Effector CD8-positive, alpha-beta T cell (primary cell): ENCODE data around the gene NAV3.

Source experiments
- DNase-seq: peaks from one replicate; lab custom pipeline; 2025; lab: John Stamatoyannopoulos, UW
- total RNA-seq, 4 experiments: gene quantifications; one replicate each; lab custom pipeline; 2026; lab: John Stamatoyannopoulos, UW

The NAV3 gene, protein sequence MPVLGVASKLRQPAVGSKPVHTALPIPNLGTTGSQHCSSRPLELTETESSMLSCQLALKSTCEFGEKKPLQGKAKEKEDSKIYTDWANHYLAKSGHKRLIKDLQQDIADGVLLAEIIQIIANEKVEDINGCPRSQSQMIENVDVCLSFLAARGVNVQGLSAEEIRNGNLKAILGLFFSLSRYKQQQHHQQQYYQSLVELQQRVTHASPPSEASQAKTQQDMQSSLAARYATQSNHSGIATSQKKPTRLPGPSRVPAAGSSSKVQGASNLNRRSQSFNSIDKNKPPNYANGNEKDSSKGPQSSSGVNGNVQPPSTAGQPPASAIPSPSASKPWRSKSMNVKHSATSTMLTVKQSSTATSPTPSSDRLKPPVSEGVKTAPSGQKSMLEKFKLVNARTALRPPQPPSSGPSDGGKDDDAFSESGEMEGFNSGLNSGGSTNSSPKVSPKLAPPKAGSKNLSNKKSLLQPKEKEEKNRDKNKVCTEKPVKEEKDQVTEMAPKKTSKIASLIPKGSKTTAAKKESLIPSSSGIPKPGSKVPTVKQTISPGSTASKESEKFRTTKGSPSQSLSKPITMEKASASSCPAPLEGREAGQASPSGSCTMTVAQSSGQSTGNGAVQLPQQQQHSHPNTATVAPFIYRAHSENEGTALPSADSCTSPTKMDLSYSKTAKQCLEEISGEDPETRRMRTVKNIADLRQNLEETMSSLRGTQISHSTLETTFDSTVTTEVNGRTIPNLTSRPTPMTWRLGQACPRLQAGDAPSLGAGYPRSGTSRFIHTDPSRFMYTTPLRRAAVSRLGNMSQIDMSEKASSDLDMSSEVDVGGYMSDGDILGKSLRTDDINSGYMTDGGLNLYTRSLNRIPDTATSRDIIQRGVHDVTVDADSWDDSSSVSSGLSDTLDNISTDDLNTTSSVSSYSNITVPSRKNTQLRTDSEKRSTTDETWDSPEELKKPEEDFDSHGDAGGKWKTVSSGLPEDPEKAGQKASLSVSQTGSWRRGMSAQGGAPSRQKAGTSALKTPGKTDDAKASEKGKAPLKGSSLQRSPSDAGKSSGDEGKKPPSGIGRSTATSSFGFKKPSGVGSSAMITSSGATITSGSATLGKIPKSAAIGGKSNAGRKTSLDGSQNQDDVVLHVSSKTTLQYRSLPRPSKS (N-terminal part only)
- 0 to 0.18 (median 0) reads per million in 4 experiments for total RNA-seq

- no peak for DNase-seq
Measured at GRCh38 chr12:77830583-77831351, at the start of gene NAV3. TSS of gene NAV3 (plus strand) at chr12:77830894. CDS start at chr12:77831462, 568 bp downstream.

DNA sequence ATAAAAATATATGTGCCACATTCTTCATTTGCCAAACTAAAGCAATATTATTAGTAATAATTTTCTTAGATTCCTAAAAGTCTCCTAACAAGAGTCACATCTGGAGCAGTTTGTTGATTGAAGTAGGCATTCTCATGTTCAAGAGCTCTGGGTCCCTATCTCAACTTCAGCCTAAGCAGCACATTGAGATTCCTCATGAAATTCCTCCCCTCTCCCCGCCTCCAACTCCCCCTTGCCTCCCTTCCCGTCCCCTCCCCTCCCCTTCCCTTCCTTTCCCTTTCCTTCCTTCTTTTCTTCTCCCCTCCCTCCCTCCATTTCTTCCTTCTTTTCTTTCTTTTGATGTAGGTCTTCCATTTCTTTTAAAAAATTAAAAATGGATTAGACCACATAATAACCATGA, 48.7 kb upstream of the NAV3 start:
- no peak for DNase-seq

DNA sequence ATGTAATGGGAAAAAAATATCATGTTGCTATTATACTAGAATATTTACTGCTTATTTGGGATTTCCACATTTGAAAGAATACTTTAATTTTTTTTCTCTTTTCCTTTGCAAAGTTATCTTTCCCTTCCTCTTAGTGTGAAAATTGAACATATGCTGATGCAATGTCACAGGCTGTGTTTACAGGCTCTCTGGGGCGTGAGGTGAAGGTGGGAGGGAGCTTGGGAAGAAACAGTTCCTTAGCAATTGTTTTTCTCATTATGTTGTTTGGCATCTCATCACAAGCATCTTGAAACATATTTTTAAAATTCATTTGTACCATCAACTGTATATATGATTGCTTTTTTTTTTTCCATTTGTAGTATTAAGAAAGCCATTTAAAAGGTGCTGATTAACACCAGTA, 47.9 kb upstream of the NAV3 start:
- DNase-seq = no peak

- DNase-seq = no peak
Measured at GRCh38 chr12:77785211-77785610, 45.5 kb upstream of the NAV3 start.

GRCh38 chr12:77786675-77787074, 44.0 kb upstream of the NAV3 start:
- DNase-seq = no peak

DNA sequence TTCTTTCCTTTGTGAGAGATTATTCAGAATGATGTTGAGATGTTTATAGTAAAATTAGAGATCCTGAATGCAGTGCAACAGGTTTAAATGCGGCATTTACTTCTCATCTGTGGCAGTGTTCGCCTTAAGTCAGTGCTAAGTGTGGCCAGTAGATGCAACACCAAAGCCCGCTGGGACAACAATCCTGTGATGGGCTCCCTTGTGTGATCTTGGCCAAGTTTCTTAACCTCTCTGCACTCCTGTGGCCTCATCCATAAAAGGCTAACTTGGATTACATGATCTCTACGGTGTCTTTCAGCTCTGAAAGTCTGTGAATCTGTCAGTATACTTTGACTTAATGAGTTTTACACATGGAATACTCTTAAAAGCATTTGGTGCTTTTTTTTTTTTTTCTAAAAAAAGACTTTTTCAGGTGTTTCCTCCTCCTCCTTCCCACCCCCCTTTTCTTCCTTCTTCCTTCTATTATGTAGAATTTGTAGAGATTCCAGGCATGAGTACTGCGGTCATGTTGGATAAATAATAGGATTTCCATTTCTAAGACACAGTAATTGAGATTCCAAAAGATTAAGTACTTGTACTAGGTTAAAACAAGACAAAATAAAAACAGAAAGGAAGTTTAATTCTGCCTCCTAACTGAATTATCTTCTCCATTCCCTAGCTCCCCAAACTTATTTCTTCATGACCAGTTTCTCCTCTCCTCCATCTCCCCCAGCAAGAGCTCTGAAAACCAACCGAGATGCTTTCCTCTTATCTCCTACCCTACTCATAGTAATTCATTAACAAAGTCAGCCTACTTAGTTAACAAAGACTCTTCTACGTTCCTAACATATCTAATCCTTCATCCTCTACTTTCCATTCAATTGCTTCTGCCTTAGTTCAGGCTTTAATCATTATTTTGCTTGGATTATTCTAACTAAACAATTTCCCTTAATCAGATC, 42.2 kb upstream of the NAV3 start:
- DNase-seq = no peak

DNA sequence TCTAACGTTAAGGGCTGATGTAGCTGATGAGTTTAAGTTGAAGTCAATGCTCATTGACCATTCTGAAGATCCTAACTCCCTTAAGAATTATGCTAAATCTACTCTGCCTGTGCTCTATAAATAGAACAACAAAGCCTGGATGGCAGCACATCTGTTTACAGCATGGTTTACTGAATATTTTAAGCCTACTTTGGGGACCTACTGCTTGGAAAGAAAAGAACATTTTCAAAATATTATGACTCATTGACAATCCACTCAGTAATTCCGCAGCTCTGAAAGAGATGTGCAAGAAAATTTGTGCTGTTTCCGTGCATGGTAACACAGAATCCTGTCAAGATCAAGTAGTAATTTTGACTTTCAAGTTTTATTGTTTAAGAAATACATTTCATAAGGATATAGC, 35.0 kb upstream of the NAV3 start:
- no peak for DNase-seq

GRCh38 chr12:77796775-77797174, 33.9 kb upstream of the NAV3 start:
- no peak for DNase-seq

- DNase-seq = no peak
Measured at GRCh38 chr12:77800501-77800900, 30.2 kb upstream of the NAV3 start.

GRCh38 chr12:77808534-77808933, 22.2 kb upstream of the NAV3 start:
- no peak for DNase-seq

DNA sequence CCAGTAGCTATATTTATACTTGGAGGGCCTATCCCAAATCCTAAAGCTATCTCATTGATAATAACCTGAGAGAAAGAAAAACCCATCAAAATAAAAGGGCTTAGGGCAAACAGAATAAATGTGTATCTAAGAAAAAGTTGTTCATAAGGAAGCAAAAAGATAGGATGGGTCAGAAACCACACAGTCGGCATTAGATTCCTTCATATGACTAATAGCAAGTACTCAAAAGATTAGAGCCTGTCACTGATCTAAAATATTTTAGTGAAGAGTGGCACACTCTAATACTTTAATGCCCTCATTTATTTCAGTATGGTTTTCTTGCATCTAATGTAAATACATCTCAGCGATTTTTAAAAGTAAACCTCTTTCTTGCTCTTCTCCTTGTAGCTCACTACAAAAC, 17.1 kb upstream of the NAV3 start:
- no peak for DNase-seq

DNA sequence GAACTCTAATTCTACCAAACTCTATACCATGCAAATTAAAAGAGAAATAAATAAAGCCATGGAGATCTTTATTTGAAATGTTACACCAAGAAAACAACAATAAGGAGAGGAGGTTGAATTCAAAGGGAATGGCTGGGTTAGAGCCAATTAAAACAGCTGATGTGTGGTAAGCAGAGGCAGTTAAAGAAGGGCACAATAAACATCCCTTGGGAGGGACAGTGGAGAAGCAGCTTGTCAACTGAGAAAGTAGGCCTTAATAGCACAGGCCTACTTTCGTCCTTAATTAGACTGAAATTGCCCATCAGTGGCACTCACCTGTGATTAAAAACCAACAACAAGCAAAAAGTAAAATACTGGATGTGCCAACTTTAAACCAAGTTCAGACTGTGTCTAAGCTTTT, 16.3 kb upstream of the NAV3 start:
- DNase-seq = no peak

GRCh38 chr12:77816196-77816595, 14.5 kb upstream of the NAV3 start:
- no peak for DNase-seq

DNA sequence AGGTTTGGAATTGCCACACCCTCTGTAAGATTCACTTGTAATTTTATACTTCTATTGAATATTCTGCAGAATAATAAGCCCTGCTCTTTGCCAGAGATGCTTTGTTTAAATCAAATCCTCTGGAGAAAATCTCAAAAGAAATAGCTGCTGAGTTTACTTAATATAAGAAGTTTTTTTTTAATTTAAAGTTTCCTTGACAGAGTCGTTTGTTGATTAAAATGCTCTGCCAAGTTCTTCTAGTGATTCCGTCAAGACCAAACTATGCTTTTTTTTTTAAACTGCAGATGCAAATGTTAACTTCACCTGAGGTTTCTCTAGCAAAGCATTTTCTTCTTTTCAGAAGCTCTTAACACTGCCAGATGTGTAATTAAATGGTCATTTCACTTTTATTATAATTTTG, 13.4 kb upstream of the NAV3 start:
- DNase-seq = no peak

- no peak for DNase-seq
Measured at GRCh38 chr12:77818351-77818750, 12.3 kb upstream of the NAV3 start.

- DNase-seq = no peak
Measured at GRCh38 chr12:77821699-77822203, 8.9 kb upstream of the NAV3 start.

DNA sequence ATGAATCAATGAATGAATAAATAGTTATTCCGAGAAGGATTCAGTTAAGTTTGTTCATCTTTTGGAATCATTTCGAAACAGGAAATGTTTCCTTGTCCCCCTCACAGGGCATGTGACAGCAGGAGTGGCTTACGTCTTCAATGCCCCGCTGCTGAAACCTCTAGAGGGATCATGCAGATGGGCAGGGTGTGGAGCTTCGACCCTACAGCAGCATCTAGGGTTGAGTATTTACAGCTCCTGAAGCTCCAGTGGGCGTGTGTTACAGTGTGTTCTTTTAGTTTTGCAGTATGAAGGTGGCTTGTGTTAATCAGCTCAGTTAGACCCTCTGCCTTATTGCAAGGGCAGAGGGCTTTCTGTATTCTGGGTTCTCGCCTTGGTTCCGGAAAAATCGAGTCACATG, 2.6 kb downstream of the NAV3 start:
- no peak for DNase-seq

DNA sequence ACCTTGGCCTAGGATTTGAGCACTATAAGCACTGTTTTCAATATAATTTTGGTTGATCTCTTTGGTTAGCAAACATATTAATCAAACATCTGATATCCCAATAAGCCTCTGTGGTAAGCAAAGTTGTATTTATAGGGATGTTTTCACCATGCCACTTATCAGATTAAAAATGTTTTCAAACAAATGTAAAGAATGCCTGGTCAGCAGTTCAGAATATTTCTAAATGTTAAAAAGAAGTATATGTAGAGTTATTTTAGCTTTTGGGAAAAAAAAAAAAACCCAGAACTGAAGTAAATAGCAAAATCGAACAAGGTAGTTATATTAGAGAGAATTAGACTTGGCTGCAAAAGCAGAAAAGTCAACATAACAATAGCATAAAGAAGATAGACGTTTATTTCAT, 3.9 kb downstream of the NAV3 start:
- no peak for DNase-seq

DNA sequence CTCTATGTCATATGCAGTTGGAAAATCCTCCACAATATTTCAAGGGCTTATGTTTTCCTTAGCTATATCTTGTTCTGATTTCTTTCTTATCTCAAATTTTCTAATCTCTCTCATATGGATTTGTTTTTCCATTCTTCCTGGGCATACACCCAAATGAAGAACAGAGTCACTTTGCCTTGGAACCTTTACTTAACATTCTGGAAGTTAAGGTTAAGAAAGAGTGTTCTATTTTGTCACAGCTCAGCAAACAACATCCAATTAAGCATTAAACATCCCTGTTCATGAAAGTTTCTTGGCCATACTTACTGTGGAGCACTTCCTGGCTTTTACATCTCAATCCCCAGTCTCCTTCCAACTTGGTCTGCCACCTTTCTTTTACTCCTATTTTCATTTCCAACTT, 5.3 kb downstream of the NAV3 start:
- DNase-seq = no peak

DNA sequence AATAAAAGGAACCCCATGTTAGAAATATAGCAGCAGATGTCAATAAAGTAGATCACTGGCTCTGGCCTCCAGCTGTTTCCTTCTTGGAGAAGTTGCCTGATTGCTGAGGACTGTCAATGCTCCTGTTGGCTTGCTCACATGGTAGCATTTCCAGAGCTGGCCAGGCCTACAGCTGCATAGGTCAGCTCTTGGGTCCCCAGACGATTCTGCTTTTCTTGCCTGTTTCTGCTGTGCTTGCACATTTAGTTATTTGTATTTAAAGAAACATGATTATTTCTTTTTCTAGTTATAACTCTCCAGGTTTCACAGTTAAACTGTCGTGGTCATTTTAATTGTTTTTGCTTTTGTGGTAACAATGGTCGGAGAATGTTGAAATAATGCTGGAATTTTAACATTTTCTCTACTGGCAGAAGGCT, 7.2 kb downstream of the NAV3 start:
- DNase-seq = no peak
